ENCODE results near the gene TLE2. TPM values are rescaled to one million over a fixed set of nuclear protein-coding genes. Genes with fewer than 3 reads are reported as not detected.

TLE2 gene
- polyA plus RNA-seq, 1 of the 3 experiments (the other 2 are of a cell fraction), result 2.3 TPM

GRCh38 chr19:2982561-2982960 lies 46.5 kb downstream of the TLE2 start:
- Histone ChIP-seq H3K36me3 (replicated peaks in 1 of 2; ENCODE audit: control insufficient read depth in 1 of 2, insufficient read depth in 2 of 2, low read length in 1 of 2) (no peaks in the 10 kb centered on the region), H3K4me3 (ENCODE audit: low read depth in 2 of 2, low read length in 1 of 2) (no peak overlapping the region), H3K9me3 (no peaks in the 10 kb centered on the region), H3F3A (replicated peaks; ENCODE audit: insufficient read depth) (peaks cover 16% of the 10 kb centered on the region), H3K4me2 (peak overlapping the region; percentile 75; the same call in 1 of the 2 replicates), H3K9ac (no peak overlapping the region), H3K79me2 (ENCODE audit: insufficient read depth) (no peaks in the 10 kb centered on the region), H2AFZ (ENCODE audit: low read depth) (no peak overlapping the region; the same call in 1 of the 2 replicates), H3K9me2 (no peaks in the 10 kb centered on the region), H4K20me1 (ENCODE audit: insufficient read depth) (no peaks in the 10 kb centered on the region), H3K27ac (ENCODE audit: low read depth in 2 of 2, low read length in 1 of 2) (peak overlapping the region; percentile 41 to 53; a peak in 3 of 4 replicates), H3K27me3 (ENCODE audit: insufficient read depth) (no peaks in the 10 kb centered on the region), H3K4me1 (ENCODE audit: control insufficient read depth in 1 of 2, insufficient read depth in 2 of 2, low read depth in 1 of 2, low read length in 1 of 2) (peaks cover 13 to 25% of the 10 kb centered on the region in 2 experiments; a peak in 3 of 4 replicates)
- no peak for DNase-seq
- WGBS (ENCODE audit: low lambda C conversion rate), result 37% methylated on average over 8 of the region's 8 CpGs
- TF ChIP-seq FOSL2 (IDR thresholded peaks at IDR 0.05; ENCODE audit: borderline replicate concordance, low read depth), result no peak
- ChIA-PET CTCF (interaction anchor here (0.6 to 2.8 kb wide), 8 partner anchors 9 to 1746 kb away, joined by 3 to 8 read pairs (median 4); no protein-coding TSS in a partner anchor), POLR2A (interaction anchor here (0.6 to 3.5 kb wide), 4 partner anchors 12 to 80 kb away, joined by 3 to 21 read pairs (median 4); partner anchors contain the start of gene TLE5)

DNA sequence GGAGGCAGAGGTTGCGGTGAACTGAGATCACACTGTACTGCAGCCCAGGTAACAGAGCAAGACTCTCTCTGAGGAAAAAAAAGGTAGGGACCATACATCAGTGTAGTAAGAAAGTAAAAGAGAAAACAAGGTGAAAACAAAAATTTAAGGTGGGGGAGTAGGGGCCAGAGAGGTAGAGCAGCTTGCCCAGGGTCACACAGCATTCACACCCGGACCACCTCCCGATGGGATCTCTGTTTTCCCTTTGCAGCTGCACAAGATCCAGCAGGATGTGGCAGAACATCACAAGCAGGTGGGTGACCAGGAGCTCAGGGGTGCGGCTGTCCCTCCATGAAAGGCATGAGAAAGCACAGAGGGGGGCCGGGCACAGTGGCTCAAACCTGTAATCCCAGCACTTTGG lies 47.2 kb downstream of the TLE2 start:
- H3K27me3 ChIP-seq (ENCODE audit: insufficient read depth), result no peaks in the 10 kb centered on the region
- no peaks in the 10 kb centered on the region for H3K9me3 ChIP-seq
- H3K79me2 ChIP-seq (ENCODE audit: insufficient read depth), result no peaks in the 10 kb centered on the region
- no peak overlapping the region for H2AFZ ChIP-seq (ENCODE audit: low read depth)
- H3K36me3 ChIP-seq (replicated peaks in 1 of 2; ENCODE audit: control insufficient read depth in 1 of 2, insufficient read depth in 2 of 2, low read length in 1 of 2), result no peaks in the 10 kb centered on the region
- H3K9me2 ChIP-seq, result no peaks in the 10 kb centered on the region
- no peak overlapping the region for H3K4me2 ChIP-seq
- POLR2A ChIA-PET, result interaction anchor here (1.2 to 3.5 kb wide), 2 partner anchors 54 to 80 kb away, joined by 3 to 21 read pairs; partner anchors contain the start of gene TLE5
- H3F3A ChIP-seq (replicated peaks; ENCODE audit: insufficient read depth), result peaks cover 16% of the 10 kb centered on the region
- WGBS (ENCODE audit: low lambda C conversion rate), result 82% methylated on average over 4 of the region's 5 CpGs
- no peak for DNase-seq
- peaks cover 13 to 20% of the 10 kb centered on the region in 2 experiments; a peak in 3 of 4 replicates for H3K4me1 ChIP-seq (ENCODE audit: control insufficient read depth in 1 of 2, insufficient read depth in 2 of 2, low read depth in 1 of 2, low read length in 1 of 2)
- no peak overlapping the region for H3K9ac ChIP-seq
- H3K4me3 ChIP-seq (ENCODE audit: low read depth in 2 of 2, low read length in 1 of 2), result no peak overlapping the region
- H3K27ac ChIP-seq (ENCODE audit: low read depth in 2 of 2, low read length in 1 of 2), result no peak overlapping the region
- CTCF ChIA-PET, result interaction anchor here (1.0 to 2.8 kb wide), 3 partner anchors 19 to 127 kb away, joined by 3 to 8 read pairs (median 4); no protein-coding TSS in a partner anchor
- no peaks in the 10 kb centered on the region for H4K20me1 ChIP-seq (ENCODE audit: insufficient read depth)
- TF ChIP-seq SMC3 (IDR thresholded peaks at IDR 0.05; ENCODE audit: low read depth, low read length) (no peak), ELF1 (IDR thresholded peaks at IDR 0.05) (no peak), GABPA (IDR thresholded peaks at IDR 0.05; ENCODE audit: low read depth) (no peak)
- TF ChIP-seq, protein P1, sequence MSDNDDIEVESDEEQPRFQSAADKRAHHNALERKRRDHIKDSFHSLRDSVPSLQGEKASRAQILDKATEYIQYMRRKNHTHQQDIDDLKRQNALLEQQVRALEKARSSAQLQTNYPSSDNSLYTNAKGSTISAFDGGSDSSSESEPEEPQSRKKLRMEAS (IDR thresholded peaks at IDR 0.05; ENCODE audit: low read depth), result no peak

DNA sequence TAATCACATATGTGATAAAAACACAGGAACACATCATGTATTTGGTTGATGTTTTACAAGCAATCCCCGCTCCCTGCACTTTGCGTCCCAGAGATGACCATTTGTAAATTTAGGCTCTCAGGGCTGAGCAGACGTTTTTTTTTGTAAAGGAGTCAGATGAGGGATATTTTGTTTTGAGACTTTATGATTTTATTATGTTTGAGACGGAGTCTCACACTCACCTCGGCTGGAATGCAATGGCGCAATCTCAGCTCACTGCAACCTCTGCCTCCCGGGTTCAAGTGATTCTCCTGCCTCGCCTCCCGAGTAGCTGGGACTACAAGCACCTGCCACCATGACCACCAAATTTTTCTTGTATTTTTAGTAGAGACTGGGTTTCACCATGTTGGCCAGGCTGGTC lies 50.3 kb downstream of the TLE2 start:
- H3K27ac ChIP-seq (ENCODE audit: low read depth in 2 of 2, low read length in 1 of 2), result no peak overlapping the region
- DNase-seq, result no peak
- H3F3A ChIP-seq (replicated peaks; ENCODE audit: insufficient read depth), result peaks cover 16% of the 10 kb centered on the region
- H3K4me2 ChIP-seq, result no peak overlapping the region
- no peaks in the 10 kb centered on the region for H3K27me3 ChIP-seq (ENCODE audit: insufficient read depth)
- CTCF ChIA-PET, result interaction anchor here (0.9 to 4.8 kb wide), 3 partner anchors 9 to 97 kb away, joined by 3 to 20 read pairs (median 3); no protein-coding TSS in a partner anchor
- no peaks in the 10 kb centered on the region for H3K9me2 ChIP-seq
- H3K9ac ChIP-seq, result no peak overlapping the region
- H3K4me1 ChIP-seq (ENCODE audit: control insufficient read depth in 1 of 2, insufficient read depth in 2 of 2, low read depth in 1 of 2, low read length in 1 of 2), result peaks cover 10 to 21% of the 10 kb centered on the region in 2 experiments
- H2AFZ ChIP-seq (ENCODE audit: low read depth), result no peak overlapping the region
- no peaks in the 10 kb centered on the region for H3K9me3 ChIP-seq
- no peak overlapping the region for H3K4me3 ChIP-seq (ENCODE audit: low read depth in 2 of 2, low read length in 1 of 2)
- no peaks in the 10 kb centered on the region for H4K20me1 ChIP-seq (ENCODE audit: insufficient read depth)
- POLR2A ChIA-PET, result no interaction called here
- TF ChIP-seq GABPA (IDR thresholded peaks at IDR 0.05; ENCODE audit: low read depth) (no peak), MEF2A (IDR thresholded peaks at IDR 0.05; ENCODE audit: borderline replicate concordance, low read depth) (no peak), SIN3A (IDR thresholded peaks at IDR 0.05; ENCODE audit: borderline replicate concordance, low read depth, low read length) (no peak), TEAD4 (IDR thresholded peaks at IDR 0.05; ENCODE audit: borderline replicate concordance, insufficient read depth) (no peak), EP300 (IDR thresholded peaks at IDR 0.05; ENCODE audit: borderline replicate concordance in 1 of 2, low read depth in 1 of 2, low read length in 1 of 2) (no peak), RFX5 (IDR thresholded peaks at IDR 0.05; ENCODE audit: low read length) (no peak), FOSL2 (IDR thresholded peaks at IDR 0.05; ENCODE audit: borderline replicate concordance, low read depth) (no peak)
- TF ChIP-seq, protein P2, sequence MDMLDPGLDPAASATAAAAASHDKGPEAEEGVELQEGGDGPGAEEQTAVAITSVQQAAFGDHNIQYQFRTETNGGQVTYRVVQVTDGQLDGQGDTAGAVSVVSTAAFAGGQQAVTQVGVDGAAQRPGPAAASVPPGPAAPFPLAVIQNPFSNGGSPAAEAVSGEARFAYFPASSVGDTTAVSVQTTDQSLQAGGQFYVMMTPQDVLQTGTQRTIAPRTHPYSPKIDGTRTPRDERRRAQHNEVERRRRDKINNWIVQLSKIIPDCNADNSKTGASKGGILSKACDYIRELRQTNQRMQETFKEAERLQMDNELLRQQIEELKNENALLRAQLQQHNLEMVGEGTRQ (IDR thresholded peaks at IDR 0.05; ENCODE audit: borderline replicate concordance, low read depth, low read length), result no peak
- WGBS (ENCODE audit: low lambda C conversion rate), result 82% methylated on average over 9 of the region's 9 CpGs
- H3K36me3 ChIP-seq (replicated peaks in 1 of 2; ENCODE audit: control insufficient read depth in 1 of 2, insufficient read depth in 2 of 2, low read length in 1 of 2), result no peaks in the 10 kb centered on the region
- H3K79me2 ChIP-seq (ENCODE audit: insufficient read depth), result no peaks in the 10 kb centered on the region
